Measurements from ENCODE around the gene RSPH4A.
A peak's percentile ranks its signal among the peaks of the same experiment; 100 is the strongest.
"Not testable (repeated sequence)": the region's sequence is repeated elsewhere in the genome, so short reads cannot be mapped to it uniquely, and the experiment has no call there.

The RSPH4A gene

GRCh38 chr6:116629563-116629981 lies 13.3 kb downstream of the RSPH4A start:
- DNase-seq, result no peak

DNA sequence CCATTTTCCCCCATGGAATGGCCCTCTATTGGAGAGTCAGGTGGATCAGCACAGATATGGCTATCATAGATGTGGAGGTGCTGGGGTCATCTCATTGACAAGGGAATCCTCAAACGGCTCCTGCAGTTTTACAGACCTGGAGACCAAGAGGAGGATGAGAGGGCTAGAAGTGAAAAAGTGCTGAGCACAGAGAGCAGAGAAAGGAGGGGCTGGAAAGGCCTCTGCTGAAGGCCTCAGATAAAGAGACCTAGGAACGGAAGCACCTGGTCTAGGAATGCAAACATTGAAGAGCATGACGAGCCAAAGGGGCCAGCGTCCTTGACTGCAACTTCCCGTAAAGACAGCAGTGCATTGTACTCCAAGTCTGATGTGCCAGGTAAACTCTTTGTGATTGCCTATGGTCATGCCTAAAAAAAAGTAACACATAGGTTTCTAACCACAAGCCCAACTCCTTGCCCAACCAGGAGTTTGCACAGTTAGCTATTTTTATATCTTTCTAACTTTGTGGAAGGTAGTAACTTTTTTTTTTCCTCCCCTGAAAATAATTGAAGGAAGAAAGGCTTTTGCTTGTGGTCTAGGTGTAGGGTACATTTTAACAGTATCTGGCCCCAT lies 15.2 kb downstream of the RSPH4A start:
- DNase-seq, result no peak

DNA sequence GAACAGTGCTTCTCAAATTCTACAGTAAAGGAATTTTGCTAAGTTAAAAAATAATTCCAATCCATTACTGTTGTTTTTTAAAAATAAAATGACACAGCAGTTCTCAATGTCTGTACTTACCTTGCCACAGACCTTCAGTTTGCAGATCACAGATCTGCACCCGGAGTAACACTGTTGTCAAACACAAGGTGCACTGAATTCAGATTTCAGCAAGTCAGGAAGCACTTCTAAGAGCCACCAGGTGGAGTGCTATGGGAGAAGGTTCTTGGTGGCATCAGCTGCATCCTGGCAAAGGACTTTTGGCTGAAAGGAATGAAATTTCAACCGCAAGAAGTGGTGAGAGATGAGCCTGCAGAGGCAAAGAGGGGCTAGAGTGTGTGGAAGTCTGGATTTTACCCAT lies 17.4 kb downstream of the RSPH4A start:
- DNase-seq, result no peak

DNA sequence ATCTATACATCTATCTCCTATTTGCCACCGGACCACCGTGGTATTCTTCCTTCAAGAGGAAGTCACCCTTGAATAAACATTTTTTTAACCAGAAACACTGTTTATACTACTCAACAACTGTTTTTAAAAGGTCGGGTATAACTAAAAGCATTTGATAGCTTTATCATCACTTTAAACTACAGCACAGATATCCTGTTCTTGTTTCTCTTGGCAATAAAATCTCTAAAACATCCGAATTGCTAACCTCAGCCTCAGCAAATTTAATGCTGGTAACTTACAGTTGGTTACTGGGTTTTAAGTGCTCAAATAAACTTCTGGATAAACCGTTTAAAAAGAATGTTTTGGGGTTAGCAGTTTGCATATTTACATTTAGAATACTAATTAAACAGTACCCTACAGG lies 31.9 kb downstream of the RSPH4A start:
- DNase-seq, result no peak

- DNase-seq, result no peak
These were observed 32.9 kb downstream of the RSPH4A start for GRCh38 chr6:116649129-116649528.

DNA sequence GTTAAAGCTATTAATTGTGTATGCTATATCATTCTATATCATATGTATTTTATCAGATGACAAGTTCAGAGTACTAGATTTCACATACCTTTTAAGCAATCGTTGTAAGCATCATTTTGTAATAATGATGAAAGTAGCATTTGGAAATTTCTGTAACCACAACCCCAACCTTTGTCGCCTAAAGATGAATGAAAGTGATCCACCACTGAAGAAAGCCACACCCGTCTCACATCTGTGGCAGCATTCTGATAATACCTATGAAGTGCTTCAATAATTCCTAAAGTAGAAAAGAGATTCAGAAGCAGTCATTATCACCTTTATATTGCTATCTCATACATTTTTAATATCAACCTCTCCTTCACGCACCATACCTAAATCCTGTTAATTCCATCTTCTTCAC lies 35.6 kb downstream of the RSPH4A start:
- no peak for DNase-seq

- DNase-seq, result no peak
These were observed 45.3 kb downstream of the RSPH4A start for GRCh38 chr6:116661594-116661993.

GRCh38 chr6:116662202-116662601 lies 45.9 kb downstream of the RSPH4A start:
- DNase-seq, result no peak

- DNase-seq, result no peak
These were observed 47.0 kb downstream of the RSPH4A start for GRCh38 chr6:116663308-116663707.

- not testable (repeated sequence) for DNase-seq
These were observed 47.9 kb downstream of the RSPH4A start for GRCh38 chr6:116664169-116664568.

- no peak for DNase-seq
These were observed 49.2 kb downstream of the RSPH4A start for GRCh38 chr6:116665464-116665863.

- DNase-seq, result no peak
These were observed 50.6 kb downstream of the RSPH4A start for GRCh38 chr6:116666869-116667268.

DNA sequence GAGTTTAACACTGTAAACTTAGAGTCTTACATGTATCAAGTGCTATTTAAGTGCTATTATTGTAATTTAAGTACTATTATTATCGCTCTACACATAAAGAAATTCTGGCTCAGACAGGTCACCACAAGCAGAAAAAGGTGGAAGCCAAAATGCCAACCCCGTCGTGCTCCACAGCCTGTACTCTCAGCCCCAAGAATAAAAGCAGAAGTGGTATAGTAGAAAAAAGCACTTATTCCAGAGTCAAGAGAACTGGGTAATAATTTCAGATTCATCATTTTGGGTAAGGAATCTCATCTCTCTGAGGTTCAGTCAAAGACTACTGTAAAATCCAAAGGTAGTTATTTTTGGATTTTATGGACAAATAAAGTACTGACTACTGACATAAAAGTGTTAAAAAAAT lies 51.3 kb downstream of the RSPH4A start:
- no peak for DNase-seq

DNA sequence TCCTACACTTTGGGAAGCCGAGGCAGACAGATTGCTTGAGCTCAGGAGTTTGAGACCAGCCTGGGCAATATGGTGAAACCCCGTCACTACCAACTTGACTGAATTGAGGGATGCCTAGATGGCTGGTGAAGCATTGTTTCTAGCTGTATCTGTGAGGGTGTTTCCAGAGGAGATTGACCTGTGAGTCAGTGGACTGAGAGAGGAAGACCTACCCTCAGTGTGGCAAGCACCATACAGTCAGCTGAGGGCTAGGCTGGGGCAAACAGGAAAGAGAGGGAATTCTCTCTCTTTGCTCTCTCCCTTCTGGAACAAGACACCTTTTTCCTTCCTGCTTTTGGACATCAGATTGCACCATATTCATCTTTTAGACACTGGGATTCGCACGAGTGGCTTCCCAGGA lies 56.0 kb downstream of the RSPH4A start:
- no peak for DNase-seq

DNA sequence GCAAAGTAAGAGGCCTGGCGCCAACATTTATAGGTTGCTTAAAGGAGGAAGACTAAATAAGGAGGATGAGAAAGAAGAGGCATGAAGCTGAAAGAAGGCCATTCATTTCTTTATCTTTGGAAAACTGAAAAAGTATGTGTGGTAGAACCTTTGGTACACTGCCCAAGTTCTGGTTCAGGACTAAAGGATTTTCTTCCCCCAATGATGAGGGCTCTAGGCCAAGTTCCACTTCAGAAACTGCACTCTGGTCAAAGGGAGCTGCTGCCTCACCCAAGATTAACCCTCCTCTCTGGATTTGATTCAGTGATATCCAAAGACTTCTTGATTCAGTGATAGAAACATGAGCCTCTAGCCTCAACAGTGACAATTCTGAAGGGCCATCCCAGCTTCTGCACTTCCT lies 59.7 kb downstream of the RSPH4A start:
- no peak for DNase-seq

DNA sequence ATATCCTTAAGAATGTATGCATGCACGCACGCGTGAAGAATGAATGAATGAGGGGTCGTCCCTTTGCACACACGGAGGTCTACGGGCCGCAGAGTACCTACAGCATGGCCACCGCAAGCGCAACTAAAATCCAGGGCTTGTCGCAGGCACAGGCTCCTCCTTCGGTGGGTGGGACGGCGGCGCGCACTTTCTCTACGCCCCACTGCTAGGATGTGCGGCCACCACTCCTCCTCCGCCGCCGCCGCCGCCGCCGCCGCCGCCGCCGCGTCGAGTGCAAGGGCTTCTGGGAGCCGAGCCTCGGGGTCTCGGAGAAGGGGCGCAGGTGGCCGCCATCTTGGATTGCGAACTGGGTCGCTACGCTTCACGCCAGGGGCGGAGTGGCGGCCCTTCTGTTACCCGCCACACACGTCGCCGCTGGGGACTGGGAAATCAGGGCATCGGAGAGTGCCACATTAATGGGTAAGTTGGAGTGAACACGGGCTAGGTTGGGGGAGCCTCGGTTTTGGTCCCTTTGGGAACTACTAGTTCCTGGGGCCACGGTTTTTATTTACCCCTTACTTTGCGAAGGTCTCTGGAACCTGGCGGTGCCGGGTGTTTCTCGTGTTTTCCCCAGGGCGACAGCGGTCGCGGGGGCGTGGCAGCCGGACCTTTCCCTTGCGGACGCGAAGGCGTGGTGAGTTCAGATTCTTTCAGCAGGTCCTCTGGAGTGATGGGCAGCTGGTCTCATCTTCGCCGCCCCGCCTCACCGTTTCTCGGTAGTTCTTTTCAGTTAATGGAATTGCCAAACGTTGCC lies 64.8 kb downstream of the RSPH4A start, which contains the start of gene KPNA5:
TSS of gene KPNA5 (plus strand) at position 332 of the 793 bp plus-strand sequence. CDS start at position 456, 124 bp downstream.
- DNase-seq, result peak; percentile 81

GRCh38 chr6:116682334-116682712 lies 66.0 kb downstream of the RSPH4A start:
- DNase-seq, result no peak

All from T1000 (cell line).